GM21737 (cell line): ENCODE data around the gene ITPR3.

Experiments
- ATAC-seq: cut with Tn5 transposase; IDR thresholded peaks from one replicate; pipeline ENCODE4 v1.9.1; 2021; ENCODE audit warnings: mild to moderate bottlenecking, moderate library complexity; ENCODE audit not compliant: unreplicated experiment

The ITPR3 gene

GRCh38 chr6:33633462-33634158 is 12.5 kb downstream of the ITPR3 start:
- peak; percentile 65 for ATAC-seq

DNA sequence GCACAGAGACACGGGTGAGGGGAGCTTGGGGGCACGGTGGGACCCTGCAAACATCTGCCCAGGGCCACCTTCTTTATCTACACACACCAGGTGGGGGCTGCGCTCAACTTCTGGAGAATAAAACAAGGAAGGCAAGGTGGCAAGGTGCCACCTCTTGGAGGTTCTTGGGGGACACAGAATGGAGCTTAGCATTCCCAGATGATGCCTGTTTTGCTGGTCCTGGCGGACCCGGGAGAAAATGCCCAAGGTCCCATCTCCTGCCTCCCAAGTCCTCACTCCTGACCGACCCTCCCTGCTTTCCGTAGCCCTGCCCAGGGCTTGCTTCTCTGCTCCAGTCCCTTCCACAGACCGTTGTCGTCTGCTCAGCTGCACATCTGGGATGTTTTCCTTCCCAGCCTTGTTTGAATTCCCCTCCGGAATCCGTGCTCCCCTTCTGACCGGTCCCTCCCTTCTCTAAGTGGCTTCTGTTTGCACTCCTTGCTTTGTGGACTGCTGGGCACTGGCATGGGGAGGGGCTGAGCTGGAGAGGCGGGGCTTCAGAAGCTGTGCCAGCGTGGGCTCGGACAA is 13.1 kb downstream of the ITPR3 start:
- ATAC-seq, result no peak

- no peak for ATAC-seq
Measured at GRCh38 chr6:33634946-33635345, 13.8 kb downstream of the ITPR3 start.

DNA sequence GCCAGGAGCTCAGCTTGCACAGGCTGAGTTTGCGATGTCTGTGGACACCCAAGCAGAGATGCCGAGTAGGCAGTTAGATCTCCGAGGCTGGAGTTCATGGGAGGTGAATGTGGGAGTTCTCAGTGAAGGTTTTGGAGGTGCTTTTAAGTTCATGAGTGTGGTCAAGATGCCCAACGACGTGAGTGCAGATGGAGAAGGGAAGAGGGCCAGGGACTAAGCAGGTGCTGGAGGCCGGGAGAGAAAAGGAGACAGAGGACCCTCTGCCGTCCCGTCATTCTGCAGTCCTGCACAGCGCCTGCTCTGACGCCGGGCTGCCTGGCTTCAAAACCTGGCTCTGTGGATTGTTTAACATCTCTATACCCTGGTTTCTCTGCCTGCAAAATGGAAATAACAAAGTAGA is 15.5 kb downstream of the ITPR3 start:
- ATAC-seq, result no peak

DNA sequence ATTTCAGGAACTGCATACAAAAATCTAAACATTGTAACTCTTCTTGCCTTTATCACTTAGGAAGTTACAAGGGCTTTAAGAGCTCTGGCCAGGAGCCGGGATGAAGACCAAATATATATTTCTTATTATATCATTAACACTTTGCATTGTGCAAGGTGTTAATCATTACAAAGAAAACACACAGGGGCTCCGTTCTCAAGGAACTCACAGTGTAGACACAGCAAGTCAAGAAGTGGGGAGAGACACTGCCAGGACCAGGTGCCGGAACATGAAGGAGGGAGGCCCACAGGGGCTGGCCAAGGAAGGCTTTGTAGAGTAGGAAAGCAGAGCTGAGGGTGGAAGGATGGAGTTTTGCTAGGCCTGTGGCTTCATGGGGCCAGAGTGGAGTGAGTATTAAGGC is 17.4 kb downstream of the ITPR3 start:
- ATAC-seq, result no peak

GRCh38 chr6:33639559-33639958 is 18.4 kb downstream of the ITPR3 start:
- ATAC-seq, result no peak

- no peak for ATAC-seq
Measured at GRCh38 chr6:33640361-33640760, 19.2 kb downstream of the ITPR3 start.

GRCh38 chr6:33641144-33641543 is 20.0 kb downstream of the ITPR3 start:
- ATAC-seq, result no peak

DNA sequence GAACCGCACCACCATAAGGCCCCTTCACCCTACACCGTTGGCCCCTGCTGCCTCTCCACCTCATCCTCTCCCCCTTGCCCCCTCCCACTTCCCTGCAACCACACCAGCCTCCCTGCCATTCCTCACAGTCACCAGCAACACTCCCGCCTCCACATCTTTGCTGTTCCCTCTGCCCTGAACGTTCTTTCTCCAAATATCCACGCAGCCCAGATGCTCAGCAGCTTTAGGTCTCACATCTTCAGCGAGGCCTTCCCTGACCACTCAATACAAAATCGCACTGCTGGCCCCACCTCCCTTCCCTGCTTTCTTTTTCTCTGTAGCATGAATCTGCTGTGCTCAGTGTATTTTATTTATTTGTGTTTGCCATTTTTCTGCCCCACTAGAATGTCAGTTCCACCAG is 20.5 kb downstream of the ITPR3 start:
- no peak for ATAC-seq

DNA sequence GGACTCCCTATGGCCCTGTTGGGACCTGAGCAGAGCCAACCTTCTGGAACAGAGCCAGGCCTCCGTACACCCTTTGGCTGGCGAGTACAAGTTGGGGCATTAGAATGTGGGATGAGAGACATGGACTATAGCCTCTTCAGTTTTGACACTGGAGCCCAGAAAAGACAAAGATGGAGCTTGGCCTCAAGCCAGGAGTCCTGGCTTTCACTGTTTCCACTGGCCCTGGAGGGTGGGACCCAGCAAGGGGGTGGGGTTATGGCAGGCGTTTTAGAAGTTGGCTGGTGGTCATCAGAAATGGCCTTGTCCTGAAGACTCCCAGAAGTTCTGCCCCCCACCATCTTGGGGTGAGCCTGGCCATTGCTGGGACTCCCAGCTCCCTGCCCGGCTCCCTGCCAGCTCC is 21.8 kb downstream of the ITPR3 start:
- no peak for ATAC-seq

- no peak for ATAC-seq
Measured at GRCh38 chr6:33651403-33651802, 30.3 kb downstream of the ITPR3 start.

GRCh38 chr6:33652002-33652401 is 30.9 kb downstream of the ITPR3 start:
- no peak for ATAC-seq

DNA sequence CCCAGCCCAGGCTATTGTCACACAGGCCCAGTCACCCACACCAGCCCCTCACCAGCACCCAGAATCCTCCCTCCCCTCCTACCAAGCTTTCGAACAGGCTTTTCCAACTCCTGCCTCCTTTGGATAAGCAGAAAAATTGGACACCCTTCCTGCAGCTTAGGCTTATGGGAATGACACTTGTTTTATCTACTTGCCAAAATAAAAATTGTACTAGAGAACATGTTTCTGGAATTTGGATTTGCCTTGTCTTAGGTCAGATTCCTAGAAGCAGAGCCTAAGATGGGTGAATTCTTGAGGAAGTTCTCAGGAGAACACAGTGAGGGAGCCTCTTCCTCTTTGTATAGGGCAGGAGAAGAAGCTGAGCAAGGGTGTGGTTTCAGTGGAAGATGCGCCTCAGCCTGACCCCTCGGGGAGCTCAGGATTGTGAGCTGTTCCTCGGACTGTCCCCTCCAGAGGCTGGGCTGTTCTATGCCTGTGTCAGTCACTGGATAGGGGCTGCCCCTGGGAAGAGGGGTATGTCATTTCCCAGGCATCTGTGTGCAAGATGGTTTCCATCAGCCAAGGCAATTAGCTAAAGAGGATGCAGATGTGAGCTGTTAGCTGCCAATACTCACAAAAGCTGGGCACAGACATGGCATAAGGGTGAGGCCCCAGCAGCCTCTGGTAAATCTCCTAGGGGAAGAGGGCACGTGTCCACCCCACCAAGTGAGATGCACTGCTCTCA is 33.9 kb downstream of the ITPR3 start:
- no peak for ATAC-seq

- ATAC-seq, result no peak
Measured at GRCh38 chr6:33656844-33657243, 35.7 kb downstream of the ITPR3 start.

DNA sequence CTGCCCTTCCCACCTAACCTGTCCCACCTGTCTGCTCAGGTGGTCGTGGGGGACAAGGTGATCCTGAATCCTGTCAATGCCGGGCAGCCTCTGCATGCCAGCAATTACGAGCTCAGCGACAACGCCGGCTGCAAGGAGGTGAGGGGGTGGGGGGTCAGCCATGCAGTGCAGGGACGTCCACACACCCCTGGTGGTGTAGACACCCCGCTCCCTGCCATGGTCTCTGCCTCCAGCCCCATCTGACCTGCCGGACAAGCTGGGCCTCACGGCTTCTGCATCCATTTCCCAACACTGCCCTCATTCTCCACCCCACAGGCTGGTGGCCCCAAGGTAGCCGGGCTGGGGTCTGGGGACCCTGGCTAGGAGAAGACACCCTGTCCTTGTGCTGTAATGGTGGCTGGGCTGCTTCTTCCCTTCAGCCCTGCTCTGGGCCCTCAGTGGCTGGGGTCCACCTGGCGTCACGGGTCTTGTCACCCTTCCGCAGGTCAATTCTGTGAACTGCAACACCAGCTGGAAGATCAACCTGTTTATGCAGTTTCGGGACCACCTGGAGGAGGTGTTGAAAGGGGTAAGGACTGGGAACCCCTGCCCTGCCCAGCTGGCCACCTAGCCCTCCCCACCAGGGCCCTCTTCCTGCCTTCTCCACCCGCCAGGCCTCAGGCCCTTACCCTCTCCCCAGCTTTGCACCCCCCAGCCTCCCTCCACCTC is 38.0 kb downstream of the ITPR3 start:
- no peak for ATAC-seq

DNA sequence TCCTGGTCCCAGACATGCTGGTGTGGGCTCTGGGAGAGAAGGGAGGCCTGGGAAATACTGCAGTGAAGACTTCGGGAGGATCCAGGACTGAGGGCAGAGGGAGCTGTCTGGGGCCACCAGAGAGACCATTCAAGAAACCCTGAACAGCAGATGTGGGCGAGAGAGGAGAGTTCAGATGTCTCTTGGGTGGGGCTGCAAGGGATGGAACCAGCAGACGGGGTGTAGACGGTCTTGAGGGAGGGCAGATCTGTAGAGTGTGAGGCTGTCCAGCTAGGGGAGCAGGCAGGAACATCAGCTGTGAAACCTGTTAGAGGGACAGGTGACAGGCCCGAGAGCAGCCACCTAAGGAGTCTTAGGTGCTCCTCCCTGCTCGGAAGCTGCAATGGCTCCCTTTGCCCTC is 38.9 kb downstream of the ITPR3 start:
- no peak for ATAC-seq

GRCh38 chr6:33661106-33661838 is 40.1 kb downstream of the ITPR3 start:
- ATAC-seq, result no peak

DNA sequence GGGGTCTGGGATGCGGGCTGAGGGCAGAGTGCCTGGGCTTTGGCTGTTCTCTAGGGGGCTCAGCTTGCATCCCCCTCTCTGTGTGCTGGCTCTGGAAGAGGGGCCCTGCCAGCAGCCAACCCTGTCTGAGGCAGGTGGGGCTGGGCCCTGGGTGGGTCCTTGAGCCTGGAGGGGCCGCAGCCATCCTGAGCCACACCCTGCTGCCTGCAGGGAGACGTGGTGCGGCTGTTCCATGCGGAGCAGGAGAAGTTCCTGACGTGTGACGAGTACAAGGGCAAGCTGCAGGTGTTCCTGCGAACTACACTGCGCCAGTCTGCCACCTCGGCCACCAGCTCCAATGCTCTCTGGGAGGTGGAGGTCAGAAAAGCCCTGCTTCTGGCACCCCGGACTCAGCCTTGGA is 41.2 kb downstream of the ITPR3 start:
- ATAC-seq, result no peak

DNA sequence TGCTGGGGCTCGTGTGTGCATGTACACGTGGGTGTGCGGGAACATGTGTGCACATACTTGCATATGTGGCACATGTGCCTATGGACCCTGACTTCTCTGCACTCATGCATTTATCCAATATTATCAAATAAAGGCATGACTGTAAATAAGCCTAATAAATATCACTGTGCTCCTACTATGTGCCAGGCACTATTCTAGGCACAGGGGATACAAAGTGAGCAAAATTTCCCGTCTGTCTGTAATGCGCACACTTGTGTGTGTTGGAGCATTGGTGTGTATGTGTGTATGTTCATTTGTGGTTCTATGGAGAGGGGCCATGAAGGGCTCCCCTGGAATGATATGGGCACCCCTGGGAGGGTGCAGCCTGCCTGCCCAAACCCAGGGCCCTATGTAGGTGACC is 41.9 kb downstream of the ITPR3 start:
- no peak for ATAC-seq

- no peak for ATAC-seq
Measured at GRCh38 chr6:33663727-33664449, 42.8 kb downstream of the ITPR3 start.
